OCI-LY1 (cell line): ENCODE results near the gene SHH.

Source experiments
- H2AFZ ChIP-seq: fragments of 200-600 bp; sonication (generic), shearing (Covaris generic); 2 replicates; pipeline ENCODE4 v1.6.0; 2014; ENCODE audit warnings: antibody characterized with exemption, mild to moderate bottlenecking, low read length
- H3F3A ChIP-seq: fragments of 200-600 bp; sonication (generic), shearing (Covaris generic); 2 replicates; pipeline ENCODE4 v1.6.0; 2014; ENCODE audit warnings: mild to moderate bottlenecking, antibody characterized with exemption, low read length, moderate library complexity; ENCODE audit not compliant: insufficient read depth
- H3K27ac ChIP-seq: fragments of 200-600 bp; sonication (generic); 2 replicates; pipeline ENCODE4 v1.5.1; 2014; ENCODE audit warnings: low read length, mixed run types, mild to moderate bottlenecking, low read depth; ENCODE audit not compliant: poor library complexity, severe bottlenecking
- H3K27me3 ChIP-seq: fragments of 200-600 bp; sonication (generic); 2 replicates; pipeline ENCODE4 v1.6.0; 2014; ENCODE audit warnings: antibody characterized with exemption, mild to moderate bottlenecking, low read length, moderate library complexity; ENCODE audit not compliant: insufficient read depth
- H3K36me3 ChIP-seq: fragments of 200-600 bp; sonication (generic); 2 replicates; pipeline ENCODE4 v1.6.1; 2014; ENCODE audit warnings: mild to moderate bottlenecking, antibody characterized with exemption, low read length, moderate library complexity, mixed read lengths; ENCODE audit not compliant: insufficient read depth
- H3K4me1 ChIP-seq: fragments of 200-600 bp; sonication (generic); 2 replicates; pipeline ENCODE4 v1.5.1; 2014; ENCODE audit warnings: mild to moderate bottlenecking, low read length, moderate library complexity; ENCODE audit not compliant: insufficient read depth, severe bottlenecking
- H3K4me2 ChIP-seq: fragments of 200-600 bp; sonication (generic), shearing (Covaris generic); 2 replicates; pipeline ENCODE4 v1.6.1; 2014; ENCODE audit warnings: low read length
- H3K4me3 ChIP-seq: fragments of 200-600 bp; sonication (generic); 2 replicates; pipeline ENCODE4 v1.5.1; 2014; ENCODE audit warnings: low read length, low read depth, mild to moderate bottlenecking, mixed read lengths; ENCODE audit not compliant: poor library complexity, severe bottlenecking
- H3K79me2 ChIP-seq: fragments of 200-600 bp; shearing (Covaris generic); 2 replicates; pipeline ENCODE4 v1.6.1; 2016; ENCODE audit warnings: mixed run types, low read length, mixed read lengths; ENCODE audit not compliant: insufficient read depth
- H3K9ac ChIP-seq: fragments of 200-600 bp; sonication (generic), shearing (Covaris generic); 2 replicates; pipeline ENCODE4 v1.6.1; 2014; ENCODE audit warnings: mild to moderate bottlenecking, low read length, mixed read lengths
- H3K9me2 ChIP-seq: fragments of 200-600 bp; sonication (generic), shearing (Covaris generic); 2 replicates; pipeline ENCODE4 v1.6.1; 2014; ENCODE audit warnings: low read depth, mild to moderate bottlenecking, low read length, mixed read lengths
- H3K9me3 ChIP-seq: fragments of 200-600 bp; shearing (Covaris generic); 2 replicates; pipeline ENCODE4 v1.6.1; 2014; ENCODE audit warnings: low read length, mixed read lengths
- H4K20me1 ChIP-seq: fragments of 200-600 bp; sonication (generic), shearing (Covaris generic); 2 replicates; pipeline ENCODE4 v1.6.0; 2016; ENCODE audit warnings: mild to moderate bottlenecking, low read length; ENCODE audit not compliant: insufficient read depth
- EZH2 ChIP-seq: fragments of 200-600 bp; sonication (generic), shearing (Covaris generic); IDR thresholded peaks from 2 replicates; pipeline ENCODE4 v1.8.0; 2017; ENCODE audit warnings: borderline replicate concordance, mixed run types, mild to moderate bottlenecking, antibody characterized with exemption, low read length, moderate library complexity, mixed read lengths
- TF ChIP-seq, protein P1 (sequence below): fragments of 200-600 bp; sonication (generic), shearing (Covaris generic); IDR thresholded peaks from 2 replicates; pipeline ENCODE4 v1.5.1; 2017; ENCODE audit warnings: mild to moderate bottlenecking, antibody characterized with exemption, low read length, moderate library complexity, mixed read lengths

Gene SHH

DNA sequence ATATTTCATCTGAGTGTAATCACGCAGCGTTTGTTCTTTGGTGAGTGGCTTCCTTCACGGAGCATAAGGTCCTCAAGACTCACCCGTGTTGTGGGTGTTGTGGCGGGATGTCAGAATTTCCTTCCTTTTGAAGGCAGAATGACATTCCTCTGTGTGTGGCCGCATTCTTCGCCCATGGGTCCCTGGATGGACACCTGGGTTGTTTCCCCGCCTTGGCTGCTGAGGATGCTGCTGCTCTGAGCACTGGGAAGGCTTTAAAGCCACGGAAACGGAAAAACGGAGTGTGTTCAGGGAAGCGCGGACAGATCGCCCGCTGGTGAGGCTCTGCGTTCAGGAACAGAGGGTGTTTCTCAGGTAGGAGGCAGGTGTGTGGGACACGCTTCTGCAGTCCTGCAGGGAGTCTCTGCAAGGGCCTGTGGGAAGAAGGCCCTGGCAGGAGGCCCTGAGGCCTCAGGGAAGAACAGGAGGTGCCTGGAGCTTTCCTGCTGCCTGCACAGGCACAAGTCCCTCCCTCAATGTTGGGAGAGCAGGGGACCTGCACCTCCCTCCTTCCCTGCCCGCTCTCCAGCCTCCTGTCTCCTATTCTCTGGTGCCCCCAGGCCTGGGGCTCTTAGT is 35.7 kb upstream of the SHH start:
- H3K27ac ChIP-seq, result no peak overlapping the region
- no peak overlapping the region for H3K9ac ChIP-seq
- peaks cover 7% of the 10 kb centered on the region for H3K27me3 ChIP-seq
- H3K4me2 ChIP-seq, result no peak overlapping the region
- TF ChIP-seq, protein P1, sequence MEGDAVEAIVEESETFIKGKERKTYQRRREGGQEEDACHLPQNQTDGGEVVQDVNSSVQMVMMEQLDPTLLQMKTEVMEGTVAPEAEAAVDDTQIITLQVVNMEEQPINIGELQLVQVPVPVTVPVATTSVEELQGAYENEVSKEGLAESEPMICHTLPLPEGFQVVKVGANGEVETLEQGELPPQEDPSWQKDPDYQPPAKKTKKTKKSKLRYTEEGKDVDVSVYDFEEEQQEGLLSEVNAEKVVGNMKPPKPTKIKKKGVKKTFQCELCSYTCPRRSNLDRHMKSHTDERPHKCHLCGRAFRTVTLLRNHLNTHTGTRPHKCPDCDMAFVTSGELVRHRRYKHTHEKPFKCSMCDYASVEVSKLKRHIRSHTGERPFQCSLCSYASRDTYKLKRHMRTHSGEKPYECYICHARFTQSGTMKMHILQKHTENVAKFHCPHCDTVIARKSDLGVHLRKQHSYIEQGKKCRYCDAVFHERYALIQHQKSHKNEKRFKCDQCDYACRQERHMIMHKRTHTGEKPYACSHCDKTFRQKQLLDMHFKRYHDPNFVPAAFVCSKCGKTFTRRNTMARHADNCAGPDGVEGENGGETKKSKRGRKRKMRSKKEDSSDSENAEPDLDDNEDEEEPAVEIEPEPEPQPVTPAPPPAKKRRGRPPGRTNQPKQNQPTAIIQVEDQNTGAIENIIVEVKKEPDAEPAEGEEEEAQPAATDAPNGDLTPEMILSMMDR, result no peak
- TF ChIP-seq EZH2, result no peak
- no peaks in the 10 kb centered on the region for H4K20me1 ChIP-seq
- H3K9me2 ChIP-seq, result no peaks in the 10 kb centered on the region
- H2AFZ ChIP-seq, result no peak overlapping the region
- no peaks in the 10 kb centered on the region for H3K36me3 ChIP-seq
- H3K9me3 ChIP-seq, result no peaks in the 10 kb centered on the region
- no peak overlapping the region for H3K4me3 ChIP-seq
- no peaks in the 10 kb centered on the region for H3F3A ChIP-seq
- no peaks in the 10 kb centered on the region for H3K79me2 ChIP-seq
- no peaks in the 10 kb centered on the region for H3K4me1 ChIP-seq

DNA sequence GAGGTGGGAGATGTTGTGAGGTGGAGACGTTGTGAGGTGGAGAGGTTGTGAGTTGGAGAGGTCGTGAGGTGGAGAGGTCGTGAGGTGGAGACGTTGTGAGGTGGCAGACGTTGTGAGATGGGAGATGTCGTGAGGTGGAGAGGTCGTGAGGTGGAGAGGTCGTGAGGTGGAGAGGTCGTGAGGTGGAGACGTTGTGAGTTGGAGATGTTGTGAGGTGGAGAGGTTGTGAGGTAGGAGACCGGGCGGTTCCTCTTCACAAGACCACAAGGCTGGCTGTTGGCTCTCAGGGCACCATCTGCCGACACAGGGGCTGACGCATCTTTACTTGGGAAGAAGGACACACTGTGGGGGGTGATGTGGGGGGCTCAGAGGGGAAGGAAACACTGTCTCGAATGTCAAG is 34.7 kb upstream of the SHH start:
- Histone ChIP-seq H3K79me2 (no peaks in the 10 kb centered on the region), H3K9me3 (no peaks in the 10 kb centered on the region)

DNA sequence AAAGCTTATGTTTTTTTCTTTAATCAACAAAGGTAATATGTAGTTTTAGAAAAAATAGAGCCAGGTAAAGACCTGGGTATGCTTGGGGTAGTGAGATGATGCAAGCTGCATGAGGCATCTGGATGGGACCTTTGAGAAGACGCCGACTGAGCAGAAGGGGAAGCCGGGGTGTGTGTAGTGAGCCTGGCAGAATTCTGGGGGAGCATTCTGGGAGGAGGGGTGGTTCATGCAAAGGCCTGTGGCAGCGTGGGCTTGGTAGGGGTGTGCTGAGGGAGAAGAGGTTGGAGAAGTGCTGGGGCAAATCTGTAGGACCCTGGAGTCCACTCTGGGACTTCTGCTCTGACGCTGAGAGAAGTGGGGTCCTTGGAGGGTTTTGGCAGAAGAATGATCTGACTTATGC is 33.9 kb upstream of the SHH start:
- Histone ChIP-seq H3K79me2 (no peaks in the 10 kb centered on the region), H3K4me3 (no peak overlapping the region), H4K20me1 (no peaks in the 10 kb centered on the region), H2AFZ (no peak overlapping the region), H3K36me3 (no peaks in the 10 kb centered on the region), H3K4me1 (no peaks in the 10 kb centered on the region), H3K9me2 (no peaks in the 10 kb centered on the region), H3K27ac (no peak overlapping the region), H3K9me3 (no peaks in the 10 kb centered on the region), H3F3A (no peaks in the 10 kb centered on the region), H3K27me3 (no peaks in the 10 kb centered on the region; the same call in 1 of the 2 replicates), H3K4me2 (no peak overlapping the region), H3K9ac (no peak overlapping the region)
- TF ChIP-seq, protein P1, result no peak
- TF ChIP-seq EZH2, result no peak

More for the DNA sequence above, 34.7 kb upstream of the SHH start:
- no peaks in the 10 kb centered on the region for H3K9me2 ChIP-seq
- no peaks in the 10 kb centered on the region for H4K20me1 ChIP-seq
- no peak overlapping the region for H3K4me2 ChIP-seq
- no peak overlapping the region for H3K27ac ChIP-seq
- H3K9ac ChIP-seq, result no peak overlapping the region
- no peaks in the 10 kb centered on the region for H3K36me3 ChIP-seq
- no peak overlapping the region for H2AFZ ChIP-seq
- H3K27me3 ChIP-seq, result peaks cover 2% of the 10 kb centered on the region
- no peaks in the 10 kb centered on the region for H3F3A ChIP-seq
- no peak overlapping the region for H3K4me3 ChIP-seq
- TF ChIP-seq, protein P1, result no peak
- no peak for TF ChIP-seq EZH2
- H3K4me1 ChIP-seq, result no peaks in the 10 kb centered on the region
